Prostate gland (tissue), 2 donors: ENCODE measurements around the gene BATF2. TPM values are rescaled to one million over a fixed set of nuclear protein-coding genes. Genes with fewer than 3 reads are reported as not detected.

Experiments used
- DNase-seq: peaks from one replicate; pipeline ENCODE4 v3.0.0-alpha.2; 2019; ENCODE audit warnings: low spot score
- H3K27ac ChIP-seq, 2 donors: fragments of 200-600 bp; sonication (generic); 2 replicates each; pipeline ENCODE4 v1.5.1; 2017 to 2019
- H3K27me3 ChIP-seq: fragments of 200-600 bp; sonication (generic); replicated peaks from 2 replicates; pipeline ENCODE4 v1.5.1; 2019; ENCODE audit not compliant: insufficient read depth
- H3K36me3 ChIP-seq, 2 donors: fragments of 200-600 bp; sonication (generic); 1 replicate in 1 of 2; 2 replicates in 1 of 2; pipeline versions ENCODE4 v1.5.1 to v1.8.1; 2017 to 2019
- H3K4me1 ChIP-seq: fragments of 200-600 bp; sonication (generic); replicated peaks from 2 replicates; pipeline ENCODE4 v1.5.1; 2019
- H3K4me3 ChIP-seq, 2 donors: fragments of 200-600 bp; sonication (generic); 2 replicates each; pipeline ENCODE4 v1.5.1; 2017 to 2019
- H3K9me3 ChIP-seq: fragments of 200-600 bp; sonication (generic); 2 replicates; pipeline ENCODE4 v1.5.1; 2017
- POLR2A ChIP-seq: fragments of 450-650 bp; IDR thresholded peaks from one replicate; pipeline ENCODE4 v1.6.1; 2016; ENCODE audit warnings: antibody characterized with exemption, mild to moderate bottlenecking
- POLR2AphosphoS5 ChIP-seq: sonication (generic); formaldehyde crosslinking; IDR thresholded peaks from one replicate; pipeline ENCODE4 v1.6.1; 2017; ENCODE audit warnings: antibody characterized with exemption
- WGBS: methylation state at CpG from one replicate; pipeline ENCODE4 v1.1.5; 2018; 5-methylcytosine and 5-hydroxymethylcytosine counted together
- intact Hi-C: fragments of 100-400 bp; cut with DNase I; formaldehyde crosslinking; loops from one replicate; pipeline ENCODE4 v1.14.2; 2022
- total RNA-seq, 2 donors: library from RNA; depleted of rRNA; stranded (reverse); fragments of >200 nt; gene quantifications; one replicate each; pipeline ENCODE4 v1.1.0, GENCODE V29; 2016
- TF ChIP-seq, protein P1 (sequence below), 4 experiments: fragments of 200-600 bp in 2 of 4; fragments of 450-650 bp in 2 of 4; sonication (generic) in 2 of 4; IDR thresholded peaks; 1 replicate in 3 of 4; 2 replicates in 1 of 4; pipeline ENCODE4 v1.5.1; 2016 to 2019; ENCODE audit warnings: antibody characterized with exemption in 4 of 4, mild to moderate bottlenecking in 2 of 4, moderate library complexity in 2 of 4

Gene BATF2
- total RNA-seq, 2 donors from 2014 or later = 1.5 TPM

DNA sequence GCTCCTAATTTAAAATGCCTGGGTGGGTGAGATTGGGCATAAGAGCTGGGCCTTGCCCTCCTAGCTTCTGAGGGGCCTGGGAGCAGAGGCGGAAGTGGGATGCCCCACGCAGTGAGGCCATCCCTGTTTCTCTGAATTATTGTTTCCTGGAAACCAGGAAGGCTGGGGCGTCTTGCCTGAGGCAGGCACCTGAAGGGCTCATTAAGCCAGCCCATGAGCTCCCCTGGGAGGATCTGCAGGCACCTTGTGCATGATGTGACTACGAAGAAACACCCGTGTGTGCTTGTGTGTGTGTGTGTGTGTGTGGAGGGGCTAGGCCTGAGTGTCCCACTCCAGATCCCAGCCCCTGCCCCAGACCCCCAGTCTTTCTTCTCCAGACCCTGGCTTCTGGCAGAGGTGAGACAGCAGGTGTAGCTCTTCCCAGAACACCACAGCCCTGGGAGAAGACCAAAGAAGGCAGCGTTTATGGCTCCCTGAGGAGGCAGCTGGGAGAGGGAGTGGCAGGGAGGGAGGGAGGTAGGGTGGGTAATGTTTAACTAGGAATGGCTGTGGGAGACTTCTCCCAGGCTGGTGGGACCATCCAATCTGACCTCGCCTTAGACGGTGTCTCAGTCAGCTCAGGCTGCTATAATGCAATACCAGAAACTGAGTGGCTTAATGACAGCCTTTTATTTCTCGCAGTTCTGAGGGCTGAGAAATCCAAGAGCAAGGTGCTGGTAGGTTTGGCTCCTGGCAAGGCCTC is 2.1 kb upstream of the BATF2 start:
- Histone ChIP-seq H3K4me3 (no peak overlapping the region), H3K9me3 (no peaks in the 10 kb centered on the region), H3K27me3 (no peaks in the 10 kb centered on the region), H3K4me1 (no peaks in the 10 kb centered on the region), H3K27ac (no peak overlapping the region), H3K36me3 (no peaks in the 10 kb centered on the region)
- no peak for DNase-seq
- WGBS = 64% methylated on average over 9 of the region's 9 CpGs
- no peak for TF ChIP-seq POLR2A
- TF ChIP-seq, protein P1, sequence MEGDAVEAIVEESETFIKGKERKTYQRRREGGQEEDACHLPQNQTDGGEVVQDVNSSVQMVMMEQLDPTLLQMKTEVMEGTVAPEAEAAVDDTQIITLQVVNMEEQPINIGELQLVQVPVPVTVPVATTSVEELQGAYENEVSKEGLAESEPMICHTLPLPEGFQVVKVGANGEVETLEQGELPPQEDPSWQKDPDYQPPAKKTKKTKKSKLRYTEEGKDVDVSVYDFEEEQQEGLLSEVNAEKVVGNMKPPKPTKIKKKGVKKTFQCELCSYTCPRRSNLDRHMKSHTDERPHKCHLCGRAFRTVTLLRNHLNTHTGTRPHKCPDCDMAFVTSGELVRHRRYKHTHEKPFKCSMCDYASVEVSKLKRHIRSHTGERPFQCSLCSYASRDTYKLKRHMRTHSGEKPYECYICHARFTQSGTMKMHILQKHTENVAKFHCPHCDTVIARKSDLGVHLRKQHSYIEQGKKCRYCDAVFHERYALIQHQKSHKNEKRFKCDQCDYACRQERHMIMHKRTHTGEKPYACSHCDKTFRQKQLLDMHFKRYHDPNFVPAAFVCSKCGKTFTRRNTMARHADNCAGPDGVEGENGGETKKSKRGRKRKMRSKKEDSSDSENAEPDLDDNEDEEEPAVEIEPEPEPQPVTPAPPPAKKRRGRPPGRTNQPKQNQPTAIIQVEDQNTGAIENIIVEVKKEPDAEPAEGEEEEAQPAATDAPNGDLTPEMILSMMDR (IDR thresholded peaks at IDR 0.05) = no peak
- no peak for TF ChIP-seq POLR2AphosphoS5
- intact Hi-C loops = loop anchor here (5.0 kb wide), 1 partner anchor 152 kb away; no protein-coding TSS in a partner anchor

DNA sequence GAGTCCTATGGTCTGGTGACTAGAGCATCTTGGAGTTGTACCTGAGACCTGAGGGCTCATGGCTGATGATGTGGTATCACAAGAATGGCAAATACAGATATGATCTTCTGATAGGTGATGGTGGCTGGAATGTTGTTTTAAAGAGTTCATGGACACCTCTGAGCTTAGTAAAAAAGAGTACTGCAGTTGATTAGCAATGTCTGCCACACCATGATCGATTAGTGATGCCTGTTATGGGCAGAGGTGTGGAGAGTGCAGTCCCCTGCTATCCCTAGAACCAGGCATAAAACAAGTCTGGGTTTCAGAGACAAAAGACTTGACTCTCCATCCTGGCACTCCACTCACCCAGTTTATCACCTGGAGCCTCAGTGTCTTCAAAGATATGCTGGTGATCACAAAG is 1.4 kb upstream of the BATF2 start:
- Histone ChIP-seq H3K27ac (no peak overlapping the region), H3K4me3 (no peak overlapping the region), H3K27me3 (no peaks in the 10 kb centered on the region), H3K4me1 (no peaks in the 10 kb centered on the region), H3K36me3 (no peaks in the 10 kb centered on the region), H3K9me3 (no peaks in the 10 kb centered on the region)
- intact Hi-C loops = loop anchor here (5.0 kb wide), 1 partner anchor 151 kb away; no protein-coding TSS in a partner anchor
- no peak for TF ChIP-seq POLR2AphosphoS5
- TF ChIP-seq, protein P1 (IDR thresholded peaks at IDR 0.05) = no peak
- no peak for TF ChIP-seq POLR2A
- 94% methylated on average over 1 of the region's 1 CpG for WGBS
- DNase-seq = no peak

DNA sequence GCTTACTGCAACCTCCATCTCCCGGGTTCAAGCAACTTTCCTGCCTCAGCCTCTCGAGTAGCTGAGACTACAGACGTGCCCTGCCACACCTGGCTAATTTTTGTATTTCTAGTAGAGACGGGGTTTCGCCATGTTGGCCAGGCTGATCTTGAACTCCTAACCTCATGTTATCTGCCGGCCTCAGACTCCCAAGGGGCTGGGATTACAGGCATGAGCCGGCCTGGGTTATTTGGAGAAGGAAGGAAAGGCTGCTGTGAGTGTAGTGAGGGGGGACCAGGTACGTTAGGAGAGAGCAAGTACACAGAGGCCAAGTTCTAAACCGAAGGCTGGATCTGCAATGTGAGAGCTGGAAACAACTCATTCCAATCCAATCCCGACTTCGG is 453 bp downstream of the BATF2 start:
- no peaks in the 10 kb centered on the region for H3K27me3 ChIP-seq
- intact Hi-C loops = loop anchor here (5.0 kb wide), 1 partner anchor 149 kb away; no protein-coding TSS in a partner anchor

DNA sequence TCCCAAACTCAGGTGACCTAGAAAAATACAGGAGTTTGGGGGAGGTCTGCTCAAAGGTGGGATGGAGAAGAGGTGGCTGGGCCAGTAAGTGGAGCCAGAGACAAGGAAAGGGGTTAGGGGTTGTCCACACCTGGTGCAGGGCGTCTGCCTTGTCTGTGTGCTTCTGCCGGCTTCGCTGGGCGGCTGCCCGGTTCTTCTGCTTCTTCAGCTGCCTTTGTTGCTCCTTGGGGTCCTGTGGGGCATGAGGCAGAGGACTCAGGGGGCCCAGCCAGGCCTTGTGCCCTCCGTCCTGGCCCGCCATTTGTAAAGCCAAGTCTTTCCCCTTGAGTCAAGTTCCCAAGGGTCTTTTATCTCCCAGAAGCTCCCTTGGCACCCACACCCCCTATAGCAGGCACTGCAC is 2.5 kb downstream of the BATF2 start:
- no peak overlapping the region for H3K27ac ChIP-seq
- TF ChIP-seq, protein P1 (IDR thresholded peaks at IDR 0.05) = no peak
- TF ChIP-seq POLR2AphosphoS5 (no peak), POLR2A (no peak)
- 94% methylated on average over 7 of the region's 7 CpGs for WGBS
- no peak for DNase-seq
- no peaks in the 10 kb centered on the region for H3K27me3 ChIP-seq
- H3K9me3 ChIP-seq = no peaks in the 10 kb centered on the region
- no peaks in the 10 kb centered on the region for H3K4me1 ChIP-seq
- H3K36me3 ChIP-seq = no peaks in the 10 kb centered on the region
- intact Hi-C loops = no loop called here
- no peak overlapping the region for H3K4me3 ChIP-seq

More for the DNA sequence above, 453 bp downstream of the BATF2 start:
- H3K9me3 ChIP-seq = no peaks in the 10 kb centered on the region
- H3K27ac ChIP-seq = peak overlapping the region; percentile 39 to 45
- no peak for TF ChIP-seq POLR2AphosphoS5
- TF ChIP-seq, protein P1 (IDR thresholded peaks at IDR 0.05) = no peak
- TF ChIP-seq POLR2A = no peak
- no peaks in the 10 kb centered on the region for H3K4me1 ChIP-seq
- H3K4me3 ChIP-seq = peak overlapping the region; percentile 24 to 26
- H3K36me3 ChIP-seq = no peaks in the 10 kb centered on the region
- 49% methylated on average over 11 of the region's 11 CpGs for WGBS
- DNase-seq = no peak
